A549 (cell line): Measurements from ENCODE around the gene BANK1. TPM values are rescaled to one million over a fixed set of nuclear protein-coding genes. Genes with fewer than 3 reads are reported as not detected.

Source experiments
- ATAC-seq, 2 experiments: fragments of 200-7000 bp in 1 of 2; fragments of >200 bp in 1 of 2; cut with Nextera tagmentation in 1 of 2; cut with Tn5 transposase in 1 of 2; 3 replicates each; pipeline versions ENCODE4 v1.8.0 to v1.9.1; 2018 to 2020; ENCODE audit warnings: mild to moderate bottlenecking in 1 of 2, moderate library complexity in 1 of 2
- CTCF ChIA-PET: fragments of 300-600 bp; sonication (Branson Sonifier 250); formaldehyde crosslinking; extraction: SDS; loops from one replicate; lab custom pipeline; 2021; ENCODE audit warnings: antibody characterized with exemption, inconsistent platforms; lab: Yijun Ruan, JAX
- POLR2A ChIA-PET: fragments of 350-600 bp; formaldehyde crosslinking; extraction: SDS; loops from one replicate; lab custom pipeline; 2021; ENCODE audit warnings: antibody characterized with exemption, inconsistent platforms; lab: Yijun Ruan, JAX
- DNase-seq, 2 experiments: peaks; one replicate each; pipeline versions ENCODE4 v3.0.0 to v3.0.0-alpha.2; 2011 to 2016; ENCODE audit warnings: low read depth in 1 of 2, low spot score in 1 of 2
- FAIRE-seq: peaks from 2 replicates; lab custom pipeline; 2011; peaks lifted over from hg19 to GRCh38; lab: Jason Lieb, UNC
- H3K27ac ChIP-seq, 2 experiments: fragments of >200 bp; sonication (Bioruptor Twin); formaldehyde crosslinking; 3 replicates each; pipeline ENCODE4 v1.5.1; 2016 to 2017
- H3K4me1 ChIP-seq: fragments of >200 bp; sonication (Bioruptor Twin); formaldehyde crosslinking; 3 replicates; pipeline ENCODE4 v1.6.1; 2016
- H3K4me2 ChIP-seq: fragments of >200 bp; sonication (Bioruptor Twin); formaldehyde crosslinking; 3 replicates; pipeline ENCODE4 v1.6.1; 2016
- H3K4me3 ChIP-seq: fragments of >200 bp; sonication (Bioruptor Twin); formaldehyde crosslinking; 3 replicates; pipeline ENCODE4 v1.5.1; 2016
- H3K9me3 ChIP-seq: fragments of >200 bp; sonication (Bioruptor Twin); formaldehyde crosslinking; 3 replicates; pipeline ENCODE4 v1.6.1; 2016
- CBX2 ChIP-seq: fragments of 200-600 bp; sonication (generic); IDR thresholded peaks from 2 replicates; pipeline ENCODE4 v1.6.1; 2016; ENCODE audit warnings: low read depth, mild to moderate bottlenecking, borderline replicate concordance
- CEBPB ChIP-seq, 2 experiments: fragments of >200 bp in 1 of 2; sonication (Bioruptor Twin) in 1 of 2; formaldehyde crosslinking in 1 of 2; IDR thresholded peaks; 2 replicates each; pipeline ENCODE4 v1.6.1; 2012 to 2016
- CHD2 ChIP-seq: fragments of 150-350 bp; IDR thresholded peaks from 2 replicates; pipeline ENCODE4 v1.6.1; 2014; ENCODE audit warnings: low read length; ENCODE audit not compliant: partially characterized antibody
- CHD4 ChIP-seq: fragments of 200-600 bp; sonication (generic); IDR thresholded peaks from 2 replicates; pipeline ENCODE4 v1.6.1; 2016; ENCODE audit warnings: antibody characterized with exemption, mild to moderate bottlenecking, borderline replicate concordance
- CTCF ChIP-seq: fragments of >200 bp; sonication (Bioruptor Twin); formaldehyde crosslinking; IDR thresholded peaks from 3 replicates; pipeline ENCODE4 v1.5.1; 2016
- EHF ChIP-seq: fragments of 250-450 bp; sonication (Bioruptor Pico); IDR thresholded peaks from 2 replicates; pipeline ENCODE4 v1.5.0; 2020; ENCODE audit warnings: mild to moderate bottlenecking
- EHMT2 ChIP-seq: fragments of 200-600 bp; sonication (generic); IDR thresholded peaks from 2 replicates; pipeline ENCODE4 v1.6.1; 2016; ENCODE audit warnings: antibody characterized with exemption, low read depth, mild to moderate bottlenecking, moderate library complexity
- ELK1 ChIP-seq: fragments of 150-350 bp; IDR thresholded peaks from 2 replicates; pipeline ENCODE4 v1.6.1; 2014; ENCODE audit warnings: low read depth, mild to moderate bottlenecking, low read length
- FOSL2 ChIP-seq, 2 experiments: fragments of 450-650 bp in 1 of 2; fragments of >200 bp in 1 of 2; sonication (Bioruptor Twin) in 1 of 2; formaldehyde crosslinking; IDR thresholded peaks; 2 replicates each; pipeline versions ENCODE4 v1.5.0 to v1.6.1; 2016 to 2020; ENCODE audit warnings: mild to moderate bottlenecking in 1 of 2, moderate library complexity in 1 of 2
- FOXS1 ChIP-seq: fragments of 250-450 bp; sonication (Bioruptor Pico); IDR thresholded peaks from 2 replicates; pipeline ENCODE4 v1.5.0; 2020; ENCODE audit warnings: mild to moderate bottlenecking, moderate library complexity
- GATA3 ChIP-seq: IDR thresholded peaks from 2 replicates; pipeline ENCODE4 v1.6.1; 2012; ENCODE audit warnings: borderline replicate concordance
- HDAC2 ChIP-seq: fragments of 200-600 bp; sonication (generic); IDR thresholded peaks from 2 replicates; pipeline ENCODE4 v1.6.1; 2016
- HEYL ChIP-seq: fragments of 250-450 bp; sonication (Bioruptor Pico); IDR thresholded peaks from 2 replicates; pipeline ENCODE4 v1.8.0; 2021; ENCODE audit warnings: mild to moderate bottlenecking, moderate library complexity
- HOXA7 ChIP-seq: fragments of 250-450 bp; sonication (Bioruptor Pico); IDR thresholded peaks from 2 replicates; pipeline ENCODE4 v1.5.0; 2020; ENCODE audit warnings: mild to moderate bottlenecking, moderate library complexity
- HOXB13 ChIP-seq: fragments of 250-450 bp; sonication (Bioruptor Pico); IDR thresholded peaks from 2 replicates; pipeline ENCODE4 v1.5.0; 2020; ENCODE audit warnings: low read depth, mild to moderate bottlenecking, moderate library complexity
- JUN ChIP-seq, 2 experiments: fragments of >200 bp; sonication (Bioruptor Twin); formaldehyde crosslinking; IDR thresholded peaks; 2 replicates in 1 of 2; 3 replicates in 1 of 2; pipeline ENCODE4 v1.6.1; 2016 to 2017
- JUNB ChIP-seq: fragments of >200 bp; sonication (Bioruptor Twin); formaldehyde crosslinking; IDR thresholded peaks from 2 replicates; pipeline ENCODE4 v1.6.1; 2016
- KDM1A ChIP-seq: fragments of 200-600 bp; sonication (generic); IDR thresholded peaks from 2 replicates; pipeline ENCODE4 v1.6.1; 2016; ENCODE audit warnings: low read depth, mild to moderate bottlenecking
- KDM5A ChIP-seq: fragments of 200-600 bp; sonication (generic); IDR thresholded peaks from 2 replicates; pipeline ENCODE4 v1.6.1; 2016; ENCODE audit warnings: antibody characterized with exemption, mild to moderate bottlenecking
- MAFK ChIP-seq: fragments of 450-650 bp; IDR thresholded peaks from 2 replicates; pipeline ENCODE4 v1.6.1; 2014; ENCODE audit not compliant: partially characterized antibody
- NR3C1 ChIP-seq: fragments of >200 bp; sonication (Bioruptor Twin); formaldehyde crosslinking; IDR thresholded peaks from 3 replicates; pipeline ENCODE4 v1.6.1; 2017
- PHF8 ChIP-seq: fragments of 200-600 bp; sonication (generic); IDR thresholded peaks from 2 replicates; pipeline ENCODE4 v1.6.1; 2016; ENCODE audit warnings: low read depth, mild to moderate bottlenecking, antibody characterized with exemption, moderate library complexity, borderline replicate concordance
- POLR2A ChIP-seq: IDR thresholded peaks from 2 replicates; pipeline ENCODE4 v1.6.1; 2012; ENCODE audit warnings: mild to moderate bottlenecking, low read length
- POLR2AphosphoS2 ChIP-seq: conservative IDR thresholded peaks from 2 replicates; pipeline ENCODE4 v1.6.1; 2012; ENCODE audit warnings: low read length, improper control_type of control experiment, inconsistent platforms
- RARB ChIP-seq: fragments of 250-450 bp; sonication (Bioruptor Pico); IDR thresholded peaks from 2 replicates; pipeline ENCODE4 v1.8.0; 2021; ENCODE audit warnings: mild to moderate bottlenecking, moderate library complexity
- ZFP36 ChIP-seq: fragments of 450-650 bp; IDR thresholded peaks from 2 replicates; pipeline ENCODE4 v1.6.1; 2014; ENCODE audit warnings: borderline replicate concordance; ENCODE audit not compliant: partially characterized antibody
- ZNF302 ChIP-seq: fragments of 250-450 bp; sonication (Bioruptor Pico); IDR thresholded peaks from 2 replicates; pipeline ENCODE4 v1.9.0; 2021; ENCODE audit warnings: inconsistent platforms, mild to moderate bottlenecking, moderate library complexity
- ZSCAN20 ChIP-seq: fragments of 250-450 bp; sonication (Bioruptor Pico); IDR thresholded peaks from 2 replicates; pipeline ENCODE4 v1.8.0; 2022; ENCODE audit warnings: mild to moderate bottlenecking, moderate library complexity
- WGBS: methylation state at CpG from one replicate; pipeline ENCODE4 v1.1.6; 2017; ENCODE audit errors: missing lambda C conversion rate; 5-methylcytosine and 5-hydroxymethylcytosine counted together
- polyA plus RNA-seq, 4 experiments: library from polyadenylated mRNA; depleted of rRNA in 3 of 4; stranded (reverse); fragments of >200 nt; fragmentation: RNase III in 1 of 4; extraction: RNeasy Plus Mini Kit Qiagen cat#74134 plus additional on column Dnase treatment in 1 of 4; gene quantifications; 2 replicates in 3 of 4; 3 replicates in 1 of 4; pipeline ENCODE4 v1.2.3, GENCODE V29; 2011 to 2017
- TF ChIP-seq, protein P1 (sequence below): IDR thresholded peaks from 2 replicates; pipeline ENCODE4 v1.6.1; 2012
- TF ChIP-seq, protein P2 (sequence below): fragments of >200 bp; sonication (Bioruptor Twin); formaldehyde crosslinking; IDR thresholded peaks from 3 replicates; pipeline ENCODE4 v1.6.1; 2016
- TF ChIP-seq, protein P3 (sequence below): fragments of 250-450 bp; sonication (Bioruptor Pico); IDR thresholded peaks from 2 replicates; pipeline ENCODE4 v1.5.0; 2021; ENCODE audit warnings: mild to moderate bottlenecking, moderate library complexity, borderline replicate concordance
- TF ChIP-seq, protein P4 (sequence below): IDR thresholded peaks from 2 replicates; pipeline ENCODE4 v1.6.1; 2012; ENCODE audit warnings: low read depth, borderline replicate concordance

The BANK1 gene
- polyA plus RNA-seq, 2 of the 4 experiments (the other 2 are of a cell fraction), result 2.8 to 6.1 TPM

DNA sequence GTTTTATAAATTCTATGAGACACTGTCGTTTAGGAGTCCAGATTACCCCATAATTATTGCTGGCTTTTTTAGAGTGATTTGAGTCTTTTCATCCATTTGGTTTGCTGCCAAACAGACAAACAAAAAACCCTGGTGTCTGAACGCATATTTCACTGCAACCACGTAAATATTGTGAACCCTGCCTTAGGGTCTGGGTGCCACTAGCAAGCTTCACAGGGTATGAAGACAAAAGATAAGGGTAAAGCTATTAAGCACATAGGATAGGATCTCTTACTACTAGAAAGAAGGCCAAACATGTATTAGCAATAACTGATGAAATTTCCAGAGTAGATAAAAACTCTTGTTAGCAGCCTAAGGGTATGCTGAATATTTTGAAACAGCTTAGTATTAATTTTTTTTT, 143.3 kb downstream of the BANK1 start:
- Histone ChIP-seq H3K27ac (no peak overlapping the region), H3K9me3 (no peaks in the 10 kb centered on the region), H3K4me1 (no peaks in the 10 kb centered on the region), H3K4me2 (no peak overlapping the region), H3K4me3 (no peak overlapping the region)
- POLR2A ChIA-PET, result no interaction called here
- TF ChIP-seq EHF (CRISPR knock-in tag) (no peak), GATA3 (no peak), HDAC2 (no peak), EHMT2 (no peak), KDM5A (no peak), JUN (IDR thresholded peaks at IDR 0.05) (no peak), FOSL2 (IDR thresholded peaks at IDR 0.05) (no peak), FOSL2 (CRISPR knock-in tag; IDR thresholded peaks at IDR 0.05) (no peak), RARB (CRISPR knock-in tag) (no peak), NR3C1 (no peak), PHF8 (no peak), FOXS1 (CRISPR knock-in tag) (no peak), POLR2AphosphoS2 (no peak), HOXA7 (no peak), ZFP36 (no peak)
- TF ChIP-seq, protein P1, sequence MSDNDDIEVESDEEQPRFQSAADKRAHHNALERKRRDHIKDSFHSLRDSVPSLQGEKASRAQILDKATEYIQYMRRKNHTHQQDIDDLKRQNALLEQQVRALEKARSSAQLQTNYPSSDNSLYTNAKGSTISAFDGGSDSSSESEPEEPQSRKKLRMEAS, result no peak
- TF ChIP-seq, protein P2, sequence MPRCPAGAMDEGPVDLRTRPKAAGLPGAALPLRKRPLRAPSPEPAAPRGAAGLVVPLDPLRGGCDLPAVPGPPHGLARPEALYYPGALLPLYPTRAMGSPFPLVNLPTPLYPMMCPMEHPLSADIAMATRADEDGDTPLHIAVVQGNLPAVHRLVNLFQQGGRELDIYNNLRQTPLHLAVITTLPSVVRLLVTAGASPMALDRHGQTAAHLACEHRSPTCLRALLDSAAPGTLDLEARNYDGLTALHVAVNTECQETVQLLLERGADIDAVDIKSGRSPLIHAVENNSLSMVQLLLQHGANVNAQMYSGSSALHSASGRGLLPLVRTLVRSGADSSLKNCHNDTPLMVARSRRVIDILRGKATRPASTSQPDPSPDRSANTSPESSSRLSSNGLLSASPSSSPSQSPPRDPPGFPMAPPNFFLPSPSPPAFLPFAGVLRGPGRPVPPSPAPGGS, result no peak
- TF ChIP-seq, protein P3, sequence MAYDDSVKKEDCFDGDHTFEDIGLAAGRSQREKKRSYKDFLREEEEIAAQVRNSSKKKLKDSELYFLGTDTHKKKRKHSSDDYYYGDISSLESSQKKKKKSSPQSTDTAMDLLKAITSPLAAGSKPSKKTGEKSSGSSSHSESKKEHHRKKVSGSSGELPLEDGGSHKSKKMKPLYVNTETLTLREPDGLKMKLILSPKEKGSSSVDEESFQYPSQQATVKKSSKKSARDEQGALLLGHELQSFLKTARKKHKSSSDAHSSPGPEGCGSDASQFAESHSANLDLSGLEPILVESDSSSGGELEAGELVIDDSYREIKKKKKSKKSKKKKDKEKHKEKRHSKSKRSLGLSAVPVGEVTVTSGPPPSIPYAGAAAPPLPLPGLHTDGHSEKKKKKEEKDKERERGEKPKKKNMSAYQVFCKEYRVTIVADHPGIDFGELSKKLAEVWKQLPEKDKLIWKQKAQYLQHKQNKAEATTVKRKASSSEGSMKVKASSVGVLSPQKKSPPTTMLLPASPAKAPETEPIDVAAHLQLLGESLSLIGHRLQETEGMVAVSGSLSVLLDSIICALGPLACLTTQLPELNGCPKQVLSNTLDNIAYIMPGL (CRISPR knock-in tag), result no peak
- ATAC-seq (no peak), FAIRE-seq (no peak), DNase-seq (no peak)
- CTCF ChIA-PET, result no interaction called here
- 69% methylated on average over 3 of the region's 3 CpGs for WGBS

DNA sequence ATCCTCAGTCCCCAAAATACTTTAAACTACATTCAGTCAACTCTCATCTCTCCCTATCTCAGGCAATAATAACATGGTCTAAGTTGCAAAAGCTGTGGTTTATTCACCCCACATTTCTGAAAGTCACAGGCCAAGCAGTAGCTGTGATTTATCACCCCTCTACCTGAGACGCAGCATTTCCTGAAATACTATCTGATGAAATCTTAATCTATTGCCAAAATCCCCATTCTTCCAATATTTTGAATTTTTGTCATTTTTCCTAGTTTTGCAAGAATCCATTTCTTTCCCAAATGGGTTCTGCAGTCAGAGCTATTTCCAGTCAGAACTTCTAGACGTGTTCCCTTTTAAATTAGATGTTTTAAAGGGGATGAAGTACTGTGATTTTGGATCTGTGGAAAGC, 148.3 kb downstream of the BANK1 start:
- ATAC-seq, result no peak
- WGBS, result 59% methylated on average over 2 of the region's 2 CpGs
- no peak for DNase-seq
- Histone ChIP-seq H3K4me3 (no peak overlapping the region), H3K9me3 (no peaks in the 10 kb centered on the region)
- TF ChIP-seq CHD4 (no peak), KDM5A (no peak), CEBPB (IDR thresholded peaks at IDR 0.05) (no peak), POLR2A (no peak), RARB (CRISPR knock-in tag) (no peak), PHF8 (no peak), HOXB13 (no peak), ZSCAN20 (CRISPR knock-in tag) (no peak), EHMT2 (no peak), JUNB (no peak), CTCF (no peak), HEYL (CRISPR knock-in tag) (no peak), MAFK (no peak), CHD2 (no peak), KDM1A (no peak), ELK1 (no peak), HDAC2 (no peak), ZNF302 (CRISPR knock-in tag) (no peak), CBX2 (no peak)
- TF ChIP-seq, protein P4, sequence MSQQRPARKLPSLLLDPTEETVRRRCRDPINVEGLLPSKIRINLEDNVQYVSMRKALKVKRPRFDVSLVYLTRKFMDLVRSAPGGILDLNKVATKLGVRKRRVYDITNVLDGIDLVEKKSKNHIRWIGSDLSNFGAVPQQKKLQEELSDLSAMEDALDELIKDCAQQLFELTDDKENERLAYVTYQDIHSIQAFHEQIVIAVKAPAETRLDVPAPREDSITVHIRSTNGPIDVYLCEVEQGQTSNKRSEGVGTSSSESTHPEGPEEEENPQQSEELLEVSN, result no peak
- TF ChIP-seq, all 56 proteins: peak for 0
- no peaks in the 10 kb centered on the region for H3K4me1 ChIP-seq
- CTCF ChIA-PET, result no interaction called here
- FAIRE-seq, result no peak
- H3K4me2 ChIP-seq, result no peak overlapping the region
- H3K27ac ChIP-seq, result no peak overlapping the region
- POLR2A ChIA-PET, result no interaction called here
